ENCODE data around the gene TMEM175. TPM values are rescaled to one million over a fixed set of nuclear protein-coding genes. Genes with fewer than 3 reads are reported as not detected.

TMEM175 gene
- total RNA-seq, 1 donor: 8.2 TPM

Other genes starting within 250 kb of the TMEM175 start
- gene SLC49A3, start 243.3 kb upstream of the TMEM175 start, total RNA-seq: 3.9 and 7.1 TPM in 2 replicates
- gene PCGF3, start 226.6 kb upstream of the TMEM175 start, total RNA-seq: 36.7 and 40.6 TPM in 2 replicates
- not detected in 2 replicates for gene CPLX1, start 106.3 kb upstream of the TMEM175 start, total RNA-seq
- 44.0 and 68.0 TPM in 2 replicates for gene GAK, start 144 bp upstream of the TMEM175 start, total RNA-seq
- gene DGKQ, start 41.1 kb downstream of the TMEM175 start, total RNA-seq: 11.2 and 13.2 TPM in 2 replicates
- 10.4 and 19.3 TPM in 2 replicates for gene IDUA, start 54.6 kb downstream of the TMEM175 start, total RNA-seq
- under 0.01 and 0.32 TPM in 2 replicates for gene SLC26A1, start 60.9 kb downstream of the TMEM175 start, total RNA-seq
- gene FGFRL1, start 79.2 kb downstream of the TMEM175 start, total RNA-seq: 8.1 and 8.6 TPM in 2 replicates
- 2.9 and 3.0 TPM in 2 replicates for gene RNF212, start 181.1 kb downstream of the TMEM175 start, total RNA-seq
- gene SPON2, start 240.1 kb downstream of the TMEM175 start, total RNA-seq: 197 and 601 TPM in 2 replicates

Data from fibroblast of villous mesenchyme (primary cell).